Epidermal melanocyte (primary cell): ENCODE results near the gene PCDHA4.
"Not testable (repeated sequence)": the region's sequence is repeated elsewhere in the genome, so short reads cannot be mapped to it uniquely, and the experiment has no call there.

Source experiments
- DNase-seq: peaks from one replicate; pipeline ENCODE4 v3.0.0; 2011; ENCODE audit warnings: low spot score; ENCODE audit not compliant: insufficient read length

PCDHA4 gene

GRCh38 chr5:140821375-140822280 is 14.8 kb downstream of the PCDHA4 start, which contains the start of gene PCDHA5:
PCDHA5 (plus strand) TSS chr5:140821613.
- DNase-seq, result no peak

- no peak for DNase-seq
These were observed 15.4 kb downstream of the PCDHA4 start for GRCh38 chr5:140822281-140822629.

GRCh38 chr5:140822969-140823368 is 16.1 kb downstream of the PCDHA4 start:
- not testable (repeated sequence) for DNase-seq

- DNase-seq, result no peak
These were observed 16.6 kb downstream of the PCDHA4 start for GRCh38 chr5:140823475-140823874.

GRCh38 chr5:140827704-140828361 is 21.0 kb downstream of the PCDHA4 start, which contains the start of gene PCDHA6:
PCDHA6 (plus strand) TSS chr5:140827960; CDS start chr5:140828092, 132 bp downstream.
- DNase-seq, result no peak

- DNase-seq, result no peak
These were observed 21.5 kb downstream of the PCDHA4 start for GRCh38 chr5:140828362-140828737.

GRCh38 chr5:140829511-140830501 is 22.9 kb downstream of the PCDHA4 start:
- not testable (repeated sequence) for DNase-seq

- no peak for DNase-seq
These were observed 27.1 kb downstream of the PCDHA4 start, which contains the start of gene PCDHA7 for GRCh38 chr5:140833993-140834392. PCDHA7 (plus strand) TSS chr5:140834269; CDS start chr5:140834384, 115 bp downstream.

GRCh38 chr5:140834439-140835008 is 27.7 kb downstream of the PCDHA4 start:
- DNase-seq, result not testable (repeated sequence)

- no peak for DNase-seq
These were observed 29.0 kb downstream of the PCDHA4 start for GRCh38 chr5:140835622-140836510.

GRCh38 chr5:140840978-140841962 is 34.4 kb downstream of the PCDHA4 start, which contains the start of gene PCDHA8:
PCDHA8 (plus strand) TSS chr5:140841187; CDS start chr5:140841322, 135 bp downstream.
- no peak for DNase-seq

GRCh38 chr5:140842798-140843733 is 36.2 kb downstream of the PCDHA4 start:
- no peak for DNase-seq

- not testable (repeated sequence) for DNase-seq
These were observed 41.6 kb downstream of the PCDHA4 start, which contains the start of gene PCDHA9 for GRCh38 chr5:140848139-140849102. PCDHA9 (plus strand) TSS chr5:140848382; CDS start chr5:140848496, 114 bp downstream.

- DNase-seq, result not testable (repeated sequence)
These were observed 43.2 kb downstream of the PCDHA4 start for GRCh38 chr5:140849831-140850634.
